ENCODE measurements around the gene NPIPB4.
"Not testable (repeated sequence)": the region's sequence is repeated elsewhere in the genome, so short reads cannot be mapped to it uniquely, and the experiment has no call there.

Gene NPIPB4

GRCh38 chr16:21857656-21858055, at the start of gene NPIPB4:
Gene NPIPB4, minus strand, starts transcription at chr16:21857756. Its CDS starts 378 bp downstream, at chr16:21857378.
- not testable (repeated sequence) for DNase-seq (ENCODE audit: low read depth, low spot score)

GRCh38 chr16:21898998-21899397, 41.4 kb upstream of the NPIPB4 start:
- DNase-seq (ENCODE audit: low read depth, low spot score) = not testable (repeated sequence)

- DNase-seq (ENCODE audit: low read depth, low spot score) = not testable (repeated sequence)
Observed at GRCh38 chr16:21881988-21882387, 24.4 kb upstream of the NPIPB4 start.

GRCh38 chr16:21837186-21837585, 20.4 kb downstream of the NPIPB4 start:
- DNase-seq (ENCODE audit: low read depth, low spot score) = not testable (repeated sequence)

- DNase-seq (ENCODE audit: low read depth, low spot score) = not testable (repeated sequence)
Observed at GRCh38 chr16:21836334-21836733, 21.2 kb downstream of the NPIPB4 start.

GRCh38 chr16:21835747-21836146, 21.8 kb downstream of the NPIPB4 start:
- DNase-seq (ENCODE audit: low read depth, low spot score) = not testable (repeated sequence)

- DNase-seq (ENCODE audit: low read depth, low spot score) = not testable (repeated sequence)
Observed at GRCh38 chr16:21834211-21834610, 23.3 kb downstream of the NPIPB4 start.

GRCh38 chr16:21829929-21830328, 27.6 kb downstream of the NPIPB4 start:
- not testable (repeated sequence) for DNase-seq (ENCODE audit: low read depth, low spot score)

- DNase-seq (ENCODE audit: low read depth, low spot score) = not testable (repeated sequence)
Observed at GRCh38 chr16:21826067-21826706, 31.4 kb downstream of the NPIPB4 start.

GRCh38 chr16:21825526-21825925, 32.0 kb downstream of the NPIPB4 start:
- not testable (repeated sequence) for DNase-seq (ENCODE audit: low read depth, low spot score)

GRCh38 chr16:21823258-21823657, 34.3 kb downstream of the NPIPB4 start:
- DNase-seq (ENCODE audit: low read depth, low spot score) = not testable (repeated sequence)

GRCh38 chr16:21820908-21821465, 36.6 kb downstream of the NPIPB4 start:
- not testable (repeated sequence) for DNase-seq (ENCODE audit: low read depth, low spot score)

GRCh38 chr16:21820028-21820907, 37.3 kb downstream of the NPIPB4 start:
- peak; percentile 30 for DNase-seq (ENCODE audit: low read depth, low spot score)

- DNase-seq (ENCODE audit: low read depth, low spot score) = not testable (repeated sequence)
Observed at GRCh38 chr16:21819617-21820016, 37.9 kb downstream of the NPIPB4 start.

GRCh38 chr16:21817012-21817411, 40.5 kb downstream of the NPIPB4 start:
- DNase-seq (ENCODE audit: low read depth, low spot score) = not testable (repeated sequence)

- DNase-seq (ENCODE audit: low read depth, low spot score) = not testable (repeated sequence)
Observed at GRCh38 chr16:21815694-21816093, 41.9 kb downstream of the NPIPB4 start.

- not testable (repeated sequence) for DNase-seq (ENCODE audit: low read depth, low spot score)
Observed at GRCh38 chr16:21802375-21802663, 55.2 kb downstream of the NPIPB4 start.

GRCh38 chr16:21801538-21802374, 55.8 kb downstream of the NPIPB4 start:
- DNase-seq (ENCODE audit: low read depth, low spot score) = not testable (repeated sequence)

GRCh38 chr16:21798601-21799000, 59.0 kb downstream of the NPIPB4 start:
- DNase-seq (ENCODE audit: low read depth, low spot score) = not testable (repeated sequence)

GRCh38 chr16:21793310-21793709, 64.2 kb downstream of the NPIPB4 start:
- DNase-seq (ENCODE audit: low read depth, low spot score) = not testable (repeated sequence)

- not testable (repeated sequence) for DNase-seq (ENCODE audit: low read depth, low spot score)
Observed at GRCh38 chr16:21790506-21790905, 67.0 kb downstream of the NPIPB4 start.

Measured in brain pericyte (primary cell).